ENCODE results near the gene TMOD1. TPM values are rescaled to one million over a fixed set of nuclear protein-coding genes. Genes with fewer than 3 reads are reported as not detected.
A peak's percentile ranks its signal among the peaks of the same experiment; 100 is the strongest.

TMOD1 gene
- total and polyA plus RNA-seq, 9 of the 15 experiments (the other 6 are each of a cell fraction or from before 2014, with no cell fraction given) = 7.1 to 41.2 (median 14.2) TPM

DNA sequence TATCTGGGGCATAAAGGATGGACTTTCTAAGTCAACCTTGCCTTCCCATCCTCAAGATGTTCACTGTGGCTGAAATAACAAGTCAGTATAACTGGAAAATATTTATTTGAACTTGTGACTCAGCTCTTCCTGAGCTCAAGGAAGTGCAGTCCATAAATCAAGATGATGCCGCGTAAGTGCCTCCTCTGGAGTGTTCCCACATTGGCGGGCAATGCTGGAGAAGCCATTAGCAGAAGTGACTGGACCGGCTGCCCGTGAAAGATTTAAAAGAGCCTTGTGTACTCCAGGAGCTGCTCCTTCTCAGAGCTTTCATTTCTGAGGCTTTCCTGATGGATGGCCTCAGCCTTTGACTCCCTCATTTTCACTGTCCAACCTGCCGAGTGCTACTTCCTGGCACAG lies 17.4 kb downstream of the TMOD1 start (continued):
- TF ChIP-seq, protein P1, sequence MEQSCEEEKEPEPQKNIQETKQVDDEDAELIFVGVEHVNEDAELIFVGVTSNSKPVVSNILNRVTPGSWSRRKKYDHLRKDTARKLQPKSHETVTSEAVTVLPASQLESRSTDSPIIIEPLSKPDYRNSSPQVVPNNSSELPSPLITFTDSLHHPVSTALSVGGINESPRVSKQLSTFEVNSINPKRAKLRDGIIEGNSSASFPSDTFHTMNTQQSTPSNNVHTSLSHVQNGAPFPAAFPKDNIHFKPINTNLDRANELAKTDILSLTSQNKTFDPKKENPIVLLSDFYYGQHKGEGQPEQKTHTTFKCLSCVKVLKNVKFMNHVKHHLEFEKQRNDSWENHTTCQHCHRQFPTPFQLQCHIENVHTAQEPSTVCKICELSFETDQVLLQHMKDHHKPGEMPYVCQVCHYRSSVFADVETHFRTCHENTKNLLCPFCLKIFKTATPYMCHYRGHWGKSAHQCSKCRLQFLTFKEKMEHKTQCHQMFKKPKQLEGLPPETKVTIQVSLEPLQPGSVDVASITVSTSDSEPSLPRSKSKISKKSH (CRISPR knock-in tag; IDR thresholded peaks at IDR 0.05) = no peak
- TF ChIP-seq ZNF785 (CRISPR knock-in tag; IDR thresholded peaks at IDR 0.05) (no peak), CHD4 (IDR thresholded peaks at IDR 0.05; ENCODE audit: insufficient read depth, insufficient replicate concordance, low read depth, low read length, poor library complexity, severe bottlenecking) (no peak), TEAD4 (IDR thresholded peaks at IDR 0.05; ENCODE audit: low read length) (peak; percentile 14; the same call in 1 of the 2 replicates), TEAD4 (CRISPR knock-in tag; IDR thresholded peaks at IDR 0.05; ENCODE audit: borderline replicate concordance) (no peak), JUN (IDR thresholded peaks at IDR 0.05; ENCODE audit: borderline replicate concordance, low read depth, low read length) (0 out of 2 replicates have a peak, but pooled peaks have one; percentile 12), JUN (CRISPR knock-in tag; IDR thresholded peaks at IDR 0.05; ENCODE audit: borderline replicate concordance) (no peak), C11orf30 (IDR thresholded peaks at IDR 0.05; ENCODE audit: low read depth) (peak; percentile 65), PHB (CRISPR knock-in tag; IDR thresholded peaks at IDR 0.05) (no peak), ZSCAN32 (CRISPR knock-in tag; IDR thresholded peaks at IDR 0.05) (peak; percentile 88), PHF8 (IDR thresholded peaks at IDR 0.05; ENCODE audit: borderline replicate concordance, low read length) (no peak), U2AF1 (optimal IDR thresholded peaks at IDR 0.05; ENCODE audit: low read depth, low read length) (no peak), HMG20B (CRISPR knock-in tag; IDR thresholded peaks at IDR 0.05) (no peak), RCOR1 (IDR thresholded peaks at IDR 0.05; ENCODE audit: borderline replicate concordance in 1 of 2, low read depth in 2 of 2, low read length in 2 of 2) (0 out of 4 replicates have a peak, but pooled peaks of 1 of the 2 experiments have one; percentile 33), ELF1 (tag; IDR thresholded peaks at IDR 0.05) (peak; percentile 30; the same call in 1 of the 2 replicates)
- TF ChIP-seq, protein P2, sequence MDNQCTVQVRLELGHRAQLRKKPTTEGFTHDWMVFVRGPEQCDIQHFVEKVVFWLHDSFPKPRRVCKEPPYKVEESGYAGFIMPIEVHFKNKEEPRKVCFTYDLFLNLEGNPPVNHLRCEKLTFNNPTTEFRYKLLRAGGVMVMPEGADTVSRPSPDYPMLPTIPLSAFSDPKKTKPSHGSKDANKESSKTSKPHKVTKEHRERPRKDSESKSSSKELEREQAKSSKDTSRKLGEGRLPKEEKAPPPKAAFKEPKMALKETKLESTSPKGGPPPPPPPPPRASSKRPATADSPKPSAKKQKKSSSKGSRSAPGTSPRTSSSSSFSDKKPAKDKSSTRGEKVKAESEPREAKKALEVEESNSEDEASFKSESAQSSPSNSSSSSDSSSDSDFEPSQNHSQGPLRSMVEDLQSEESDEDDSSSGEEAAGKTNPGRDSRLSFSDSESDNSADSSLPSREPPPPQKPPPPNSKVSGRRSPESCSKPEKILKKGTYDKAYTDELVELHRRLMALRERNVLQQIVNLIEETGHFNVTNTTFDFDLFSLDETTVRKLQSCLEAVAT (IDR thresholded peaks at IDR 0.05) = no peak
- TF ChIP-seq, protein P3, sequence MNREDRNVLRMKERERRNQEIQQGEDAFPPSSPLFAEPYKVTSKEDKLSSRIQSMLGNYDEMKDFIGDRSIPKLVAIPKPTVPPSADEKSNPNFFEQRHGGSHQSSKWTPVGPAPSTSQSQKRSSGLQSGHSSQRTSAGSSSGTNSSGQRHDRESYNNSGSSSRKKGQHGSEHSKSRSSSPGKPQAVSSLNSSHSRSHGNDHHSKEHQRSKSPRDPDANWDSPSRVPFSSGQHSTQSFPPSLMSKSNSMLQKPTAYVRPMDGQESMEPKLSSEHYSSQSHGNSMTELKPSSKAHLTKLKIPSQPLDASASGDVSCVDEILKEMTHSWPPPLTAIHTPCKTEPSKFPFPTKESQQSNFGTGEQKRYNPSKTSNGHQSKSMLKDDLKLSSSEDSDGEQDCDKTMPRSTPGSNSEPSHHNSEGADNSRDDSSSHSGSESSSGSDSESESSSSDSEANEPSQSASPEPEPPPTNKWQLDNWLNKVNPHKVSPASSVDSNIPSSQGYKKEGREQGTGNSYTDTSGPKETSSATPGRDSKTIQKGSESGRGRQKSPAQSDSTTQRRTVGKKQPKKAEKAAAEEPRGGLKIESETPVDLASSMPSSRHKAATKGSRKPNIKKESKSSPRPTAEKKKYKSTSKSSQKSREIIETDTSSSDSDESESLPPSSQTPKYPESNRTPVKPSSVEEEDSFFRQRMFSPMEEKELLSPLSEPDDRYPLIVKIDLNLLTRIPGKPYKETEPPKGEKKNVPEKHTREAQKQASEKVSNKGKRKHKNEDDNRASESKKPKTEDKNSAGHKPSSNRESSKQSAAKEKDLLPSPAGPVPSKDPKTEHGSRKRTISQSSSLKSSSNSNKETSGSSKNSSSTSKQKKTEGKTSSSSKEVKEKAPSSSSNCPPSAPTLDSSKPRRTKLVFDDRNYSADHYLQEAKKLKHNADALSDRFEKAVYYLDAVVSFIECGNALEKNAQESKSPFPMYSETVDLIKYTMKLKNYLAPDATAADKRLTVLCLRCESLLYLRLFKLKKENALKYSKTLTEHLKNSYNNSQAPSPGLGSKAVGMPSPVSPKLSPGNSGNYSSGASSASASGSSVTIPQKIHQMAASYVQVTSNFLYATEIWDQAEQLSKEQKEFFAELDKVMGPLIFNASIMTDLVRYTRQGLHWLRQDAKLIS (CRISPR knock-in tag; IDR thresholded peaks at IDR 0.05) = no peak
- TF ChIP-seq, protein P4, sequence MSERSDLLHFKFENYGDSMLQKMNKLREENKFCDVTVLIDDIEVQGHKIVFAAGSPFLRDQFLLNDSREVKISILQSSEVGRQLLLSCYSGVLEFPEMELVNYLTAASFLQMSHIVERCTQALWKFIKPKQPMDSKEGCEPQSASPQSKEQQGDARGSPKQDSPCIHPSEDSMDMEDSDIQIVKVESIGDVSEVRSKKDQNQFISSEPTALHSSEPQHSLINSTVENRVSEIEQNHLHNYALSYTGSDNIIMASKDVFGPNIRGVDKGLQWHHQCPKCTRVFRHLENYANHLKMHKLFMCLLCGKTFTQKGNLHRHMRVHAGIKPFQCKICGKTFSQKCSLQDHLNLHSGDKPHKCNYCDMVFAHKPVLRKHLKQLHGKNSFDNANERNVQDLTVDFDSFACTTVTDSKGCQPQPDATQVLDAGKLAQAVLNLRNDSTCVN (CRISPR knock-in tag; IDR thresholded peaks at IDR 0.05) = no peak
- TF ChIP-seq, protein P5, sequence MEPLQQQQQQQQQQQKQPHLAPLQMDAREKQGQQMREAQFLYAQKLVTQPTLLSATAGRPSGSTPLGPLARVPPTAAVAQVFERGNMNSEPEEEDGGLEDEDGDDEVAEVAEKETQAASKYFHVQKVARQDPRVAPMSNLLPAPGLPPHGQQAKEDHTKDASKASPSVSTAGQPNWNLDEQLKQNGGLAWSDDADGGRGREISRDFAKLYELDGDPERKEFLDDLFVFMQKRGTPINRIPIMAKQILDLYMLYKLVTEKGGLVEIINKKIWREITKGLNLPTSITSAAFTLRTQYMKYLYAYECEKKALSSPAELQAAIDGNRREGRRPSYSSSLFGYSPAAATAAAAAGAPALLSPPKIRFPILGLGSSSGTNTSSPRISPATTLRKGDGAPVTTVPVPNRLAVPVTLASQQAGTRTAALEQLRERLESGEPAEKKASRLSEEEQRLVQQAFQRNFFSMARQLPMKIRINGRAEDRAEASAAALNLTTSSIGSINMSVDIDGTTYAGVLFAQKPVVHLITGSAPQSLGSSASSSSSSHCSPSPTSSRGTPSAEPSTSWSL (CRISPR knock-in tag; IDR thresholded peaks at IDR 0.05; ENCODE audit: borderline replicate concordance) = no peak

All from K562 (cell line).